Measurements from ENCODE around the gene NFATC3. TPM values are rescaled to one million over a fixed set of nuclear protein-coding genes. Genes with fewer than 3 reads are reported as not detected.

Gene NFATC3
- total and polyA plus RNA-seq, 2 experiments from 2014 or later = 13.1 to 35.9 TPM

DNA sequence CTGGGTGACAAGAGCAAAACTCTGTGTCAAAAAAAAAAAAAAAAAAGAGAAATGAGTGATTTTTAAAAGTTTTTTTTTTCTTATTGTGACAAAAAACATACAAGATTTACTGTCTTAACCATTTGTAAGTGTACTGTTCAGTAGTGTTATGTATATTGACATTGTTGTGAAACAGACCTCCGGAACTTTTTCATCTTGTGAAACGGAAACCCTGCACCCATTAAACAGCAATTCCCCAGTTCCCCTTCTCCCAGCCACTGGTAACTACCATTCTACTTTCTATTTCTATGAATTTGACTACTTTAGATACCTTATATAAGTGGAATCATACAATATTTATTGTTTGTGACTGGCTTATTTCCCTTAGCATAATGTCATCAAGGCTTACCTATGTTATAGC, 43.4 kb upstream of the NFATC3 start:
- Histone ChIP-seq H3K27me3 (no peaks in the 10 kb centered on the region), H3K9me2 (replicated peaks; ENCODE audit: insufficient read depth) (no peaks in the 10 kb centered on the region), H3K4me3 (no peak overlapping the region), H3K4me1 (ENCODE audit: insufficient read depth) (no peaks in the 10 kb centered on the region), H3K36me3 (replicated peaks; ENCODE audit: insufficient read depth, low read depth) (no peaks in the 10 kb centered on the region), H3K79me2 (no peaks in the 10 kb centered on the region), H3K4me2 (no peak overlapping the region), H2AFZ (no peak overlapping the region), H4K20me1 (ENCODE audit: insufficient read depth, poor library complexity, severe bottlenecking) (no peaks in the 10 kb centered on the region), H3K27ac (no peak overlapping the region), H3K9me3 (ENCODE audit: low read depth) (no peaks in the 10 kb centered on the region)
- DNase-seq (ENCODE audit: low spot score) = no peak
- TF ChIP-seq EZH2phosphoT487 (IDR thresholded peaks at IDR 0.05; ENCODE audit: low read depth, severe bottlenecking, unreplicated experiment) (no peak), EZH2 (IDR thresholded peaks at IDR 0.05; ENCODE audit: borderline replicate concordance) (no peak)
- TF ChIP-seq, protein P1, sequence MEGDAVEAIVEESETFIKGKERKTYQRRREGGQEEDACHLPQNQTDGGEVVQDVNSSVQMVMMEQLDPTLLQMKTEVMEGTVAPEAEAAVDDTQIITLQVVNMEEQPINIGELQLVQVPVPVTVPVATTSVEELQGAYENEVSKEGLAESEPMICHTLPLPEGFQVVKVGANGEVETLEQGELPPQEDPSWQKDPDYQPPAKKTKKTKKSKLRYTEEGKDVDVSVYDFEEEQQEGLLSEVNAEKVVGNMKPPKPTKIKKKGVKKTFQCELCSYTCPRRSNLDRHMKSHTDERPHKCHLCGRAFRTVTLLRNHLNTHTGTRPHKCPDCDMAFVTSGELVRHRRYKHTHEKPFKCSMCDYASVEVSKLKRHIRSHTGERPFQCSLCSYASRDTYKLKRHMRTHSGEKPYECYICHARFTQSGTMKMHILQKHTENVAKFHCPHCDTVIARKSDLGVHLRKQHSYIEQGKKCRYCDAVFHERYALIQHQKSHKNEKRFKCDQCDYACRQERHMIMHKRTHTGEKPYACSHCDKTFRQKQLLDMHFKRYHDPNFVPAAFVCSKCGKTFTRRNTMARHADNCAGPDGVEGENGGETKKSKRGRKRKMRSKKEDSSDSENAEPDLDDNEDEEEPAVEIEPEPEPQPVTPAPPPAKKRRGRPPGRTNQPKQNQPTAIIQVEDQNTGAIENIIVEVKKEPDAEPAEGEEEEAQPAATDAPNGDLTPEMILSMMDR (IDR thresholded peaks at IDR 0.05; ENCODE audit: poor library complexity) = no peak
- WGBS (ENCODE audit: low lambda C conversion rate, missing lambda C conversion rate) = 85% methylated on average over 2 of the region's 2 CpGs

DNA sequence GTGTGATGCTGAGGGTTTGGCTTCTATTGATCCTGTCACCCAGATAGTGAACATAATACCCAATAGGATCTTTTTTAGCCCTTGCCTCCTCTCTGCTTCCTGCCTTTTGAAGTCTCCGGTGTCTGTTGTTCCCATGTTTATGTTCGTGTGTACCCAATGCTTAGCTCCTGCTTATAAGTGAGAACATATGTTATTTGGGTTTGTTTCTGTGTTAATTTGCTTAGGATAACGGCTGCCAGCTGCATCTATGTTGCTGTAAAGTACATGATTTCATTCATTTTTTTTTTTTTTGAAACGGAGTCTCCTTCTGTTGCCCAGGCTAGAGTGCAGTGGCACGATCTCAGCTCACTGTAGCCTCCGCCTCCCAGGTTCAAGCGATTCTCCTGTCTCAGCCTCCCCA, 39.1 kb upstream of the NFATC3 start:
- Histone ChIP-seq H2AFZ (no peak overlapping the region), H3K27ac (no peak overlapping the region), H3K9me2 (replicated peaks; ENCODE audit: insufficient read depth) (no peaks in the 10 kb centered on the region), H3K4me2 (no peak overlapping the region), H3K4me3 (no peak overlapping the region), H3K27me3 (no peaks in the 10 kb centered on the region), H3K36me3 (replicated peaks; ENCODE audit: insufficient read depth, low read depth) (no peaks in the 10 kb centered on the region), H4K20me1 (ENCODE audit: insufficient read depth, poor library complexity, severe bottlenecking) (no peaks in the 10 kb centered on the region), H3K9me3 (ENCODE audit: low read depth) (no peaks in the 10 kb centered on the region), H3K4me1 (ENCODE audit: insufficient read depth) (no peaks in the 10 kb centered on the region), H3K79me2 (no peaks in the 10 kb centered on the region)
- no peak for DNase-seq (ENCODE audit: low spot score)
- TF ChIP-seq EZH2phosphoT487 (IDR thresholded peaks at IDR 0.05; ENCODE audit: low read depth, severe bottlenecking, unreplicated experiment) = no peak
- TF ChIP-seq, protein P1 (IDR thresholded peaks at IDR 0.05; ENCODE audit: poor library complexity) = no peak
- no peak for TF ChIP-seq EZH2 (IDR thresholded peaks at IDR 0.05; ENCODE audit: borderline replicate concordance)
- WGBS (ENCODE audit: low lambda C conversion rate, missing lambda C conversion rate) = 72% methylated on average over 7 of the region's 7 CpGs

DNA sequence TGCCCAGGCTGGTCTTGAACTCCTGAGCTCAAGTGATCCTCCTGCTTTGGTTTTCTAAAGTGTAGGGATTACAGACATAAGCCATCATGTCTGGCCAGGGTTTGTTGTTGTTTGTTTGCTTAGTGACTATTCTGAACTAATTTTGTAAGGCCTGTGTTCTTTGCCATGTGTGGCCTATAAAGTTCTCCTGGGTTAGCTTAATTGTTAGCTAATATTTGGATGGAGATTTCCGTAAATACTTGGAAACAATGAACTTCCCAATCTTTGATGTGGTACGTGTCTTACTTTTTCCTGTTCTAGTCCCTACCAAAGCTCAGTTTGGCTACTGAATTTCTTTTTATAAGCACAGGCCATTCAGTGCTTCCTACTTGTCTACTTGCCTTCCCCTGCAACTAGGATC, 37.2 kb upstream of the NFATC3 start:
- H3K9me3 ChIP-seq (ENCODE audit: low read depth) = no peaks in the 10 kb centered on the region
- H4K20me1 ChIP-seq (ENCODE audit: insufficient read depth, poor library complexity, severe bottlenecking) = no peaks in the 10 kb centered on the region

More for the DNA sequence above, 37.2 kb upstream of the NFATC3 start:
- Histone ChIP-seq H3K27ac (no peak overlapping the region), H3K4me1 (ENCODE audit: insufficient read depth) (no peaks in the 10 kb centered on the region), H3K27me3 (no peaks in the 10 kb centered on the region), H3K9me2 (replicated peaks; ENCODE audit: insufficient read depth) (no peaks in the 10 kb centered on the region), H3K36me3 (replicated peaks; ENCODE audit: insufficient read depth, low read depth) (no peaks in the 10 kb centered on the region), H2AFZ (no peak overlapping the region), H3K4me2 (no peak overlapping the region), H3K79me2 (no peaks in the 10 kb centered on the region), H3K4me3 (no peak overlapping the region)
- no peak for DNase-seq (ENCODE audit: low spot score)
- WGBS (ENCODE audit: low lambda C conversion rate, missing lambda C conversion rate) = 86% methylated on average over 2 of the region's 2 CpGs
- TF ChIP-seq EZH2phosphoT487 (IDR thresholded peaks at IDR 0.05; ENCODE audit: low read depth, severe bottlenecking, unreplicated experiment) (no peak), EZH2 (IDR thresholded peaks at IDR 0.05; ENCODE audit: borderline replicate concordance) (no peak)
- TF ChIP-seq, protein P1 (IDR thresholded peaks at IDR 0.05; ENCODE audit: poor library complexity) = no peak
